MCF 10A (cell line): ENCODE measurements around the gene HAPLN2. TPM values are rescaled to one million over a fixed set of nuclear protein-coding genes. Genes with fewer than 3 reads are reported as not detected.

ENCODE experiments used
- BruUV-seq: library from RNA; stranded (reverse); fragments of 400-500 nt; replicated peaks from 2 replicates; lab custom pipeline; 2021; lab: Mats Ljungman, UMichigan
- CTCF ChIA-PET: fragments of 300-600 bp; sonication (Branson Sonifier 250); formaldehyde crosslinking; extraction: SDS; loops from one replicate; lab custom pipeline; 2021; ENCODE audit warnings: antibody characterized with exemption, inconsistent platforms; lab: Yijun Ruan, JAX
- POLR2A ChIA-PET: fragments of 300-600, 350-650 bp; sonication (Branson Sonifier 250); formaldehyde crosslinking; extraction: SDS; loops from one replicate; lab custom pipeline; 2020; ENCODE audit warnings: antibody characterized with exemption, inconsistent platforms; lab: Yijun Ruan, JAX
- DNase-seq: peaks from one replicate; pipeline ENCODE4 v3.0.0-alpha.2; 2018; ENCODE audit not compliant: unreplicated experiment
- H3K27ac Mint-ChIP-seq: one replicate; pipeline ENCODE4 v1.8.0; 2022; ENCODE audit warnings: mild to moderate bottlenecking, low read depth, mixed read lengths; ENCODE audit not compliant: unreplicated experiment
- H3K27me3 Mint-ChIP-seq: one replicate; pipeline ENCODE4 v1.8.0; 2022; ENCODE audit warnings: mixed read lengths; ENCODE audit not compliant: insufficient read depth, unreplicated experiment
- H3K36me3 Mint-ChIP-seq: one replicate; pipeline ENCODE4 v1.8.0; 2022; ENCODE audit warnings: mild to moderate bottlenecking, moderate library complexity, mixed read lengths; ENCODE audit not compliant: insufficient read depth, unreplicated experiment
- H3K4me1 Mint-ChIP-seq: one replicate; pipeline ENCODE4 v1.8.0; 2022; ENCODE audit warnings: mixed read lengths; ENCODE audit not compliant: insufficient read depth, unreplicated experiment
- H3K4me3 Mint-ChIP-seq: one replicate; pipeline ENCODE4 v1.8.0; 2022; ENCODE audit warnings: mild to moderate bottlenecking, moderate library complexity, mixed read lengths; ENCODE audit not compliant: unreplicated experiment
- H3K9me3 Mint-ChIP-seq: one replicate; pipeline ENCODE4 v1.8.0; 2022; ENCODE audit warnings: mixed read lengths; ENCODE audit not compliant: unreplicated experiment
- intact Hi-C: fragments of 100-400 bp; cut with micrococcal nuclease; formaldehyde crosslinking; loops from 2 replicates; pipeline ENCODE4 v1.14.1; 2022
- total RNA-seq: library from RNA; stranded (reverse); gene quantifications from 2 replicates; pipeline ENCODE4 v1.2.3, GENCODE V29; 2022
- TF ChIP-seq, protein P1 (sequence below): fragments of 200-600 bp; IDR thresholded peaks from one replicate; pipeline ENCODE4 v1.8.0; 2022; ENCODE audit warnings: antibody characterized with exemption, mild to moderate bottlenecking; ENCODE audit not compliant: unreplicated experiment

The HAPLN2 gene
- total RNA-seq, 1 experiment from 2014 or later = not detected

- H3K27me3 Mint-ChIP-seq = no peaks in the 10 kb centered on the region
- no peak overlapping the region for H3K27ac Mint-ChIP-seq
- DNase-seq = peak; percentile 64
- no peaks in the 10 kb centered on the region for H3K9me3 Mint-ChIP-seq
- H3K4me3 Mint-ChIP-seq = peak overlapping the region; percentile 30
- TF ChIP-seq, protein P1, sequence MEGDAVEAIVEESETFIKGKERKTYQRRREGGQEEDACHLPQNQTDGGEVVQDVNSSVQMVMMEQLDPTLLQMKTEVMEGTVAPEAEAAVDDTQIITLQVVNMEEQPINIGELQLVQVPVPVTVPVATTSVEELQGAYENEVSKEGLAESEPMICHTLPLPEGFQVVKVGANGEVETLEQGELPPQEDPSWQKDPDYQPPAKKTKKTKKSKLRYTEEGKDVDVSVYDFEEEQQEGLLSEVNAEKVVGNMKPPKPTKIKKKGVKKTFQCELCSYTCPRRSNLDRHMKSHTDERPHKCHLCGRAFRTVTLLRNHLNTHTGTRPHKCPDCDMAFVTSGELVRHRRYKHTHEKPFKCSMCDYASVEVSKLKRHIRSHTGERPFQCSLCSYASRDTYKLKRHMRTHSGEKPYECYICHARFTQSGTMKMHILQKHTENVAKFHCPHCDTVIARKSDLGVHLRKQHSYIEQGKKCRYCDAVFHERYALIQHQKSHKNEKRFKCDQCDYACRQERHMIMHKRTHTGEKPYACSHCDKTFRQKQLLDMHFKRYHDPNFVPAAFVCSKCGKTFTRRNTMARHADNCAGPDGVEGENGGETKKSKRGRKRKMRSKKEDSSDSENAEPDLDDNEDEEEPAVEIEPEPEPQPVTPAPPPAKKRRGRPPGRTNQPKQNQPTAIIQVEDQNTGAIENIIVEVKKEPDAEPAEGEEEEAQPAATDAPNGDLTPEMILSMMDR = peak; percentile 98
- intact Hi-C loops = loop anchor here (1.0 kb wide), 1 partner anchor 30 kb away; no protein-coding TSS in a partner anchor
- H3K36me3 Mint-ChIP-seq = peaks cover 18% of the 10 kb centered on the region
- CTCF ChIA-PET = interaction anchor here (0.5 to 13.0 kb wide), 44 partner anchors 7 to 501 kb away, joined by 3 to 552 read pairs (median 5); partner anchors contain the start of genes BCAN, CRABP2, HAPLN2 and ISG20L2
- POLR2A ChIA-PET = interaction anchor here (0.6 to 0.7 kb wide), 2 partner anchors 64 to 69 kb away, joined by 3 read pairs; no protein-coding TSS in a partner anchor
- peaks cover 36% of the 10 kb centered on the region for H3K4me1 Mint-ChIP-seq
- BruUV-seq = no TSS peak
These were observed 37.9 kb downstream of the HAPLN2 start for GRCh38 chr1:156656806-156657740.

DNA sequence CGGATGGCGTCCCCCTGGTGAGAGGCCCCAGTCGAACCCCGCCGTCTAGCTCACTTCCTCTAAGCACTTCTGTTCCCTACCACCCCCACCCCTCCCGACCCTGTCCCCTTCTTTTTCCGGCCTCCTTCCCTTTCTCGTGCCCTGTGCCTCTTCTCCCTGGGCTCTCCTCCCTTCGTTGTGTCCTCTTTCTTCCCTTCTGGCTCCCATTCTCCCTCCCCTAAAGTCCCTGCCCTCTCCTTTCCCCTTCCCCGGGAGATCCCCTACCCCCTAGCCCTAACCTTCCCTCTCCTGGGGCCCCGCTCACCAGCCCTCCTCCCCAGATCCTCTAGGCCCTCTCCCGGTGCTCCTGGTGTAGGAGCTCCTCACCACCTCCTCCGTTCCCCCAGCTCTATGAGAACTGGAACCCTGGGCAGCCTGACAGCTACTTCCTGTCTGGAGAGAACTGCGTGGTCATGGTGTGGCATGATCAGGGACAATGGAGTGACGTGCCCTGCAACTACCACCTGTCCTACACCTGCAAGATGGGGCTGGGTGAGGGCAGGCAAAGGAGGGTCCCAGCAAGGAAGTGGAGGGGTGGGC is 38.6 kb downstream of the HAPLN2 start:
- ChIA-PET POLR2A (interaction anchor here (0.6 to 0.7 kb wide), 3 partner anchors 63 to 113 kb away, joined by 3 read pairs; no protein-coding TSS in a partner anchor), CTCF (interaction anchor here (0.5 to 13.0 kb wide), 45 partner anchors 8 to 305 kb away, joined by 3 to 552 read pairs (median 5); partner anchors contain the start of genes BCAN, CRABP2, GPATCH4 and HAPLN2)
- peaks cover 18% of the 10 kb centered on the region for H3K36me3 Mint-ChIP-seq
- no peaks in the 10 kb centered on the region for H3K9me3 Mint-ChIP-seq
- DNase-seq = no peak
- BruUV-seq = no TSS peak
- no peak overlapping the region for H3K27ac Mint-ChIP-seq
- TF ChIP-seq, protein P1 = no peak
- peak overlapping the region; percentile 30 for H3K4me3 Mint-ChIP-seq
- intact Hi-C loops = loop anchor here (1.0 kb wide), 1 partner anchor 31 kb away; no protein-coding TSS in a partner anchor
- no peaks in the 10 kb centered on the region for H3K27me3 Mint-ChIP-seq
- H3K4me1 Mint-ChIP-seq = peaks cover 41% of the 10 kb centered on the region

- no TSS peak for BruUV-seq
- no peaks in the 10 kb centered on the region for H3K9me3 Mint-ChIP-seq
- TF ChIP-seq, protein P1 = no peak
- DNase-seq = no peak
- CTCF ChIA-PET = interaction anchor here (0.5 to 13.0 kb wide), 39 partner anchors 8 to 562 kb away, joined by 3 to 552 read pairs (median 5); partner anchors contain the start of genes BCAN, CRABP2, GPATCH4 and HAPLN2
- no peak overlapping the region for H3K27ac Mint-ChIP-seq
- intact Hi-C loops = no loop called here
- H3K4me3 Mint-ChIP-seq = peak overlapping the region; percentile 87
- H3K36me3 Mint-ChIP-seq = peaks cover 18% of the 10 kb centered on the region
- POLR2A ChIA-PET = interaction anchor here (1.1 kb wide), 1 partner anchor 65 kb away, joined by 3 read pairs; no protein-coding TSS in a partner anchor
- H3K4me1 Mint-ChIP-seq = peaks cover 47% of the 10 kb centered on the region
- no peaks in the 10 kb centered on the region for H3K27me3 Mint-ChIP-seq
These were observed 39.3 kb downstream of the HAPLN2 start for GRCh38 chr1:156658496-156658895.
